HG02588 (cell line): ENCODE measurements around the gene PPIC.

Experiments
- ATAC-seq: cut with Tn5 transposase; IDR thresholded peaks from one replicate; pipeline ENCODE4 v1.9.1; 2021; ENCODE audit warnings: mild to moderate bottlenecking, moderate library complexity; ENCODE audit not compliant: unreplicated experiment

Gene PPIC

GRCh38 chr5:123036391-123037103 is at the start of gene PPIC:
PPIC (minus strand) TSS chr5:123036725; CDS start chr5:123036625, 100 bp downstream.
- peak; percentile 48 for ATAC-seq

DNA sequence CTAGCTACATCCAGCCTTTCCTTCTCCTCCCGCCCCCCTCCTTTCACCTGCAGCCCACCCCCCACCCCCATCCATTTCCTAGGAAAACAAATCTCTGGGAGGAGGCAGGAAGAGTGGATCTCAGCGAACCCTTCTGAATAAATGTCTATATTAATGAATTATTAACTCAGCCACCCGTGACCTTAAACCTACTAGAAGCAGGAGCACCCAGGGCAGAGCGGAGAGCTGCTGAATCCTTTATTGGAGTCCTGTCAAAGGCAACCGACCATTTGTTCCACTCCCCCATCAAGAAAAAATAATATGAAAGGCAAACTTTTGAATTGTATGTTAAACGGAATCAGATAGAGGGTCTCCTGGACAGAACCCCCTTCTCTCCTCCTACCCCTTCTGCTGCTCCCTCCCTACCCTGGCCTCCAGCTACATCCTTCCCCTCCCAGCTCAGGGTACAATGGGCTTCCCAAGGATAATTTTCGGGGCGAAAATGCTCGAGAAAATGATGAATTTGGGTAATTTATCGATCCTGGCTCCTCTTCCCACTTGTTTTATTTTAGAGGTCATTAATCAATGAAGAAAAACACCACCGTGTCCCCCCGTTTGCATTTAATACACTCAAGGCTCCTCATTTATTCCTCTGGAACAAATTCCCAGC is 49.2 kb upstream of the PPIC start:
- no peak for ATAC-seq

GRCh38 chr5:123084730-123085605 is 48.4 kb upstream of the PPIC start:
- no peak for ATAC-seq

- no peak for ATAC-seq
These were observed 46.8 kb upstream of the PPIC start for GRCh38 chr5:123083298-123083697.

- no peak for ATAC-seq
These were observed 43.7 kb upstream of the PPIC start for GRCh38 chr5:123080215-123080614.

GRCh38 chr5:123075521-123076163 is 39.1 kb upstream of the PPIC start:
- ATAC-seq: no peak

DNA sequence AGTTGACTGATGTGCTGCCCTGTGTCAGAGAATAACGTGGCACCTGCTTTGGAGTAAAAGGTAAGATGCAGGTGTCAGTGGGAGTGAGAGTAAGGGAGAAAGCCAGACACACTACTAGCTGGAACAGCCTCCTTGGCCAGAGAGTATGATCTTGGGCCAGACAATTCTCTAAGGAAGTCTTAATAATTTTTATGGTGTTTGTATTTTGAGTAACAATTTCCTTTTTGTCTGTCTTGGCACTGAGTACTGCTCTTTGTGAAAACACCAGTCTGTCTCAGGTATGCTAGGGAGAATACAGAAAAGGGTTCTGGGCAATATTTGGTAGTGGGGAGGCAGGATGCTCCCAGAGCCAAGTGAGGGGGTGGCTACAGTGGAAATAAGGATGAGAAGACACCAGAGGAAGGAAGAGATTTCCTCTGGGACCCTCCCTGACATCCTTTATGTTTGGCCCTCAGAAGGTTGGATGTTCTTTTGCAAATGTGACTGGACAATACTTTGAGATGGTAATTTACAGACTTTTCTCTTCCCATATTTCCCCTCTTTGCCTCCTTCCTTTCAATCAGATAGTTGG is 31.9 kb upstream of the PPIC start:
- no peak for ATAC-seq

GRCh38 chr5:123066016-123066415 is 29.5 kb upstream of the PPIC start:
- no peak for ATAC-seq

DNA sequence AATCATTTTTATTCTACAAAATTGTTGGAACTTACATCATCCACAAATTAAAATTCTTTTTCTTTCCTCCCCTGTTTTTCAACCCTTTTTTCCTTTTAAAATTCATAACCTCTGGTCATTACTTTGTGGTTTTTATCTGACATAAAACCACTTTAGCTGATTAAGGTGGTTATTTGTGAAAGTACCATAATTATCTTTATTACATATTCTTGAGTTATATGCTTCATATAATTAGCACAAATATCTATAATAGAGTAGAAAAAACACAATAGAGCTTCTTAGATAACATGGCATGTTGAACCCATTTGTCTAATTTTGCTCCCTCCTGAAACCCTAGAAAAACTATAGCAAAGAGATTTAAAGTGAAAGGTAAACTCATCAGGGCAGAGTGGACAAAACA is 22.9 kb upstream of the PPIC start:
- ATAC-seq: no peak

- no peak for ATAC-seq
These were observed 14.7 kb upstream of the PPIC start for GRCh38 chr5:123051206-123051605.

GRCh38 chr5:123047706-123048105 is 11.2 kb upstream of the PPIC start:
- ATAC-seq: no peak

GRCh38 chr5:123046222-123046621 is 9.7 kb upstream of the PPIC start:
- ATAC-seq: no peak

DNA sequence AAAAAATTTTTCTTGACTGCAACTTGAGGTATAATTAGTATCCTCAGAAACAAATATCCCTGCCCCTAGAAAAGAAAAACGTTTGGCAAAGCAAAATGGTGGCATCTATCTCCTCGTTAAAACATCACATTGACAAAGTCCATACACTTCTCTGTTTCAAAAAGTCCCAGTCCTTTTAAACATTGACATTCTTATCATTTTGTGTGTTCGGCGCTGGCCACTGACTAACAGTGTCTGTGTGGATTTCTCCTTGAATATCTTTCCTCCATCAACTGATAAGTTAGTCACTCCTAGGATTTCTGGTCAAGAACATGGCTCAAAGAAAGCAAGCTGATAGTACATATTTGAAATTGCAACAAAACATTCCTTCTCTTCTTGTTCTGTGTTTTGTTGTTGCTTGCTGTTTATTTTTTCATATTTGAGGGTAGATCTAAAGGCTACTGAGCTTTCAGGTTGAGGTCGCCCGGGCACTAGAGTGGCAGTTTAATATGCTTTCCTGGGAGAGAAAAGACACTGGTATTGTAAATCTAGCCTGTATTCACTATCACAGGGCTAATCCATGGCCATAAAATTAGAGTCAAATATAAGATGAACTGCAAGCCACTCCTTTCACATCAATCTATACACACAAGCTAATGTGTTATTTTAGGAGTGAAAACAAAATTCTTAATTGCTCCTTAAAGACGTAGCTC is 8.5 kb upstream of the PPIC start:
- no peak for ATAC-seq

DNA sequence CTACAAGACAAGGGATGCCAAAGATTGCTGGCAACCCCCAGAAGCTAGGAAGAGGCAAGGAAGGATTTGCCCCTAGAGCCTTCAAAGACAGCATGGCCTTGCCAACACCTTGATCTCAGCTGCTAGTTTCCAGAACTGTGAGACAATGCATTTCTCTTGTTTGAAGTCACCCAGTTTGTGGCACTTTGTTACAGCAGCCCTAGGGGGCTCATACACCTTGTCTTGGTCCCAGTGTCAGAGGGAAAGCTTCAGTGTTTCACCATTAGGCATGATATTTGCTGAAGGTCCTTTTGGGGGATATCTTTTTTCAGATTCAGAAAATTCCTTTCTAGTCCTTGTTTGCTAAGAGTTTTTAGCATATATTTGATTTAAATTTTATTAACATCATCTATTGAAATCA is 3.1 kb upstream of the PPIC start:
- ATAC-seq: no peak

DNA sequence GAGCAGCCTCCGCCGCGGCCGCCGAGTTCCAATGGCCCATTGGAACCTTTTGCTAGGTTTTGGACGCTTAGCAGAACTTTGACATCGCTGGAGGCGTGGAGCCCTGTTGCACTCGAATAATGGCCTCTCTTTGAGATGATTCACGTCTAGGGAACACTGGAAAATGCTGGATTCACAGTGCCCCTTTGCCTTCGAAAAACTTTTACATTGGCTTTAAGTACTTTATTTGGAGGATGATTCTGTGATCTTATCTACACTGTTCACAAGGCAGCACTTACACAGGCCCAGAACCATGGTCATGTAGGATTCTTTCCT is 536 bp upstream of the PPIC start:
- ATAC-seq: peak; percentile 2

GRCh38 chr5:123035918-123036390 is 571 bp downstream of the PPIC start:
- no peak for ATAC-seq

GRCh38 chr5:123035360-123035917 is 1.1 kb downstream of the PPIC start:
- no peak for ATAC-seq

GRCh38 chr5:123033157-123033671 is 3.3 kb downstream of the PPIC start:
- no peak for ATAC-seq

GRCh38 chr5:123028222-123028621 is 8.3 kb downstream of the PPIC start:
- ATAC-seq: no peak

- no peak for ATAC-seq
These were observed 21.8 kb downstream of the PPIC start for GRCh38 chr5:123014689-123015088.
